ENCODE results near the gene ETV6. TPM values are rescaled to one million over a fixed set of nuclear protein-coding genes. Genes with fewer than 3 reads are reported as not detected.

ETV6 gene
- total and polyA plus RNA-seq, 2 of the 8 experiments (the other 6 are each of a cell fraction or from before 2014, with no cell fraction given), result 5.5 to 23.9 TPM

GRCh38 chr12:11658791-11659190 is 9.3 kb downstream of the ETV6 start (continued):
- TF ChIP-seq, protein P1, sequence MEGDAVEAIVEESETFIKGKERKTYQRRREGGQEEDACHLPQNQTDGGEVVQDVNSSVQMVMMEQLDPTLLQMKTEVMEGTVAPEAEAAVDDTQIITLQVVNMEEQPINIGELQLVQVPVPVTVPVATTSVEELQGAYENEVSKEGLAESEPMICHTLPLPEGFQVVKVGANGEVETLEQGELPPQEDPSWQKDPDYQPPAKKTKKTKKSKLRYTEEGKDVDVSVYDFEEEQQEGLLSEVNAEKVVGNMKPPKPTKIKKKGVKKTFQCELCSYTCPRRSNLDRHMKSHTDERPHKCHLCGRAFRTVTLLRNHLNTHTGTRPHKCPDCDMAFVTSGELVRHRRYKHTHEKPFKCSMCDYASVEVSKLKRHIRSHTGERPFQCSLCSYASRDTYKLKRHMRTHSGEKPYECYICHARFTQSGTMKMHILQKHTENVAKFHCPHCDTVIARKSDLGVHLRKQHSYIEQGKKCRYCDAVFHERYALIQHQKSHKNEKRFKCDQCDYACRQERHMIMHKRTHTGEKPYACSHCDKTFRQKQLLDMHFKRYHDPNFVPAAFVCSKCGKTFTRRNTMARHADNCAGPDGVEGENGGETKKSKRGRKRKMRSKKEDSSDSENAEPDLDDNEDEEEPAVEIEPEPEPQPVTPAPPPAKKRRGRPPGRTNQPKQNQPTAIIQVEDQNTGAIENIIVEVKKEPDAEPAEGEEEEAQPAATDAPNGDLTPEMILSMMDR (IDR thresholded peaks at IDR 0.05; ENCODE audit: control extremely low read depth in 1 of 3, insufficient read depth in 1 of 3, low read depth in 1 of 3, low read length in 3 of 3), result no peak
- TF ChIP-seq TAF7 (optimal IDR thresholded peaks at IDR 0.05; ENCODE audit: borderline replicate concordance, low read depth, low read length) (no peak), RFX5 (IDR thresholded peaks at IDR 0.05; ENCODE audit: borderline replicate concordance, low read depth, low read length) (no peak), RAD21 (IDR thresholded peaks at IDR 0.05 in 1 of 2, conservative IDR thresholded peaks at IDR 0.05 in 1 of 2; ENCODE audit: low read depth in 2 of 2, low read length in 2 of 2) (no peak), FOSL1 (IDR thresholded peaks at IDR 0.05; ENCODE audit: insufficient read depth, low read depth, low read length) (no peak), POLR2AphosphoS5 (IDR thresholded peaks at IDR 0.05; ENCODE audit: low read depth, low read length) (no peak)

Measured in H1 (cell line).